Mucosa of gallbladder (tissue), 1 donor: ENCODE data around the gene NAMPT. TPM values are rescaled to one million over a fixed set of nuclear protein-coding genes. Genes with fewer than 3 reads are reported as not detected.
A peak's percentile ranks its signal among the peaks of the same experiment; 100 is the strongest.
"Not testable (repeated sequence)": the region's sequence is repeated elsewhere in the genome, so short reads cannot be mapped to it uniquely, and the experiment has no call there.

ENCODE experiments used
- DNase-seq: peaks from one replicate; pipeline ENCODE4 v3.0.0-alpha.2; 2020; ENCODE audit warnings: low spot score
- total RNA-seq: library from RNA; stranded (reverse); gene quantifications from one replicate; pipeline ENCODE4 v1.2.1, GENCODE V29; 2021
- donor health status: DM: no; HTN: no; CAD: no.

Gene NAMPT
- total RNA-seq, 1 donor from 2014 or later: 52.7 TPM

- DNase-seq: no peak
These were observed 19.8 kb upstream of the NAMPT start for GRCh38 chr7:106304568-106304967.

- DNase-seq: not testable (repeated sequence)
These were observed 13.8 kb upstream of the NAMPT start for GRCh38 chr7:106298631-106299030.

GRCh38 chr7:106298155-106298554, 13.4 kb upstream of the NAMPT start:
- not testable (repeated sequence) for DNase-seq

- no peak for DNase-seq
These were observed 9.6 kb upstream of the NAMPT start for GRCh38 chr7:106294334-106294733.

GRCh38 chr7:106291247-106291646, 6.5 kb upstream of the NAMPT start:
- no peak for DNase-seq

- peak; percentile 73 for DNase-seq
These were observed 5.5 kb upstream of the NAMPT start for GRCh38 chr7:106290319-106290718.

GRCh38 chr7:106289848-106290247, 5.1 kb upstream of the NAMPT start:
- no peak for DNase-seq

GRCh38 chr7:106288263-106288662, 3.5 kb upstream of the NAMPT start:
- no peak for DNase-seq

- DNase-seq: no peak
These were observed 3.0 kb upstream of the NAMPT start for GRCh38 chr7:106287786-106288185.

GRCh38 chr7:106285855-106286492, 1.2 kb upstream of the NAMPT start:
- DNase-seq: no peak

GRCh38 chr7:106285051-106285854, 470 bp upstream of the NAMPT start:
- peak; percentile 98 for DNase-seq

- DNase-seq: peak; percentile 28
These were observed 711 bp downstream of the NAMPT start for GRCh38 chr7:106283831-106284713.

- DNase-seq: no peak
These were observed 1.3 kb downstream of the NAMPT start for GRCh38 chr7:106283501-106283830.

GRCh38 chr7:106282852-106283251, 1.9 kb downstream of the NAMPT start:
- no peak for DNase-seq

GRCh38 chr7:106282390-106282789, 2.4 kb downstream of the NAMPT start:
- no peak for DNase-seq

- DNase-seq: no peak
These were observed 3.0 kb downstream of the NAMPT start for GRCh38 chr7:106281585-106282318.

- no peak for DNase-seq
These were observed 3.7 kb downstream of the NAMPT start for GRCh38 chr7:106281127-106281526.

- no peak for DNase-seq
These were observed 5.2 kb downstream of the NAMPT start for GRCh38 chr7:106279425-106280197.

GRCh38 chr7:106278695-106279094, 6.1 kb downstream of the NAMPT start:
- no peak for DNase-seq

GRCh38 chr7:106277976-106278375, 6.8 kb downstream of the NAMPT start:
- DNase-seq: no peak

- DNase-seq: no peak
These were observed 8.3 kb downstream of the NAMPT start for GRCh38 chr7:106276513-106276912.
